Neural cell (in vitro differentiated cells): Measurements from ENCODE around the gene VRK1.

ENCODE experiments used
- EP300 ChIP-seq: fragments of 450-650 bp; conservative IDR thresholded peaks from 2 replicates; pipeline ENCODE4 v1.6.1; 2014; ENCODE audit warnings: antibody characterized with exemption, mild to moderate bottlenecking, moderate library complexity; ENCODE audit not compliant: poor library complexity, severe bottlenecking
- EZH2 ChIP-seq: fragments of 200-600, 300-800 bp; shearing (Covaris generic), sonication (generic); IDR thresholded peaks from 2 replicates; pipeline ENCODE4 v1.6.1; 2014; ENCODE audit warnings: antibody characterized with exemption, low read length, borderline replicate concordance, mild to moderate bottlenecking; ENCODE audit not compliant: insufficient read depth, poor library complexity, severe bottlenecking
- POLR2AphosphoS5 ChIP-seq: IDR thresholded peaks from 2 replicates; pipeline ENCODE4 v1.6.1; 2012
- RAD21 ChIP-seq: fragments of 450-650 bp; conservative IDR thresholded peaks from 2 replicates; pipeline ENCODE4 v1.6.1; 2014; ENCODE audit warnings: antibody characterized with exemption, mild to moderate bottlenecking, moderate library complexity
- SMC3 ChIP-seq: fragments of 450-650 bp; conservative IDR thresholded peaks from 2 replicates; pipeline ENCODE4 v1.6.1; 2014; ENCODE audit warnings: antibody characterized with exemption, mild to moderate bottlenecking, moderate library complexity; ENCODE audit not compliant: poor library complexity
- TAF1 ChIP-seq: IDR thresholded peaks from 2 replicates; pipeline ENCODE4 v1.6.1; 2012; ENCODE audit warnings: low read depth
- TF ChIP-seq, protein P1 (sequence below): fragments of 450-650 bp; IDR thresholded peaks from 2 replicates; pipeline ENCODE4 v1.5.1; 2014; ENCODE audit warnings: antibody characterized with exemption, mild to moderate bottlenecking, moderate library complexity; ENCODE audit not compliant: poor library complexity, severe bottlenecking
- TF ChIP-seq, protein P2 (sequence below): IDR thresholded peaks from 2 replicates; pipeline ENCODE4 v1.6.1; 2012; ENCODE audit warnings: borderline replicate concordance

GRCh38 chr14:96874127-96874526, 76.9 kb downstream of the VRK1 start:
- TF ChIP-seq SMC3 (no peak), RAD21 (no peak), EZH2 (no peak), TAF1 (no peak), POLR2AphosphoS5 (no peak), EP300 (no peak)
- TF ChIP-seq, protein P1, sequence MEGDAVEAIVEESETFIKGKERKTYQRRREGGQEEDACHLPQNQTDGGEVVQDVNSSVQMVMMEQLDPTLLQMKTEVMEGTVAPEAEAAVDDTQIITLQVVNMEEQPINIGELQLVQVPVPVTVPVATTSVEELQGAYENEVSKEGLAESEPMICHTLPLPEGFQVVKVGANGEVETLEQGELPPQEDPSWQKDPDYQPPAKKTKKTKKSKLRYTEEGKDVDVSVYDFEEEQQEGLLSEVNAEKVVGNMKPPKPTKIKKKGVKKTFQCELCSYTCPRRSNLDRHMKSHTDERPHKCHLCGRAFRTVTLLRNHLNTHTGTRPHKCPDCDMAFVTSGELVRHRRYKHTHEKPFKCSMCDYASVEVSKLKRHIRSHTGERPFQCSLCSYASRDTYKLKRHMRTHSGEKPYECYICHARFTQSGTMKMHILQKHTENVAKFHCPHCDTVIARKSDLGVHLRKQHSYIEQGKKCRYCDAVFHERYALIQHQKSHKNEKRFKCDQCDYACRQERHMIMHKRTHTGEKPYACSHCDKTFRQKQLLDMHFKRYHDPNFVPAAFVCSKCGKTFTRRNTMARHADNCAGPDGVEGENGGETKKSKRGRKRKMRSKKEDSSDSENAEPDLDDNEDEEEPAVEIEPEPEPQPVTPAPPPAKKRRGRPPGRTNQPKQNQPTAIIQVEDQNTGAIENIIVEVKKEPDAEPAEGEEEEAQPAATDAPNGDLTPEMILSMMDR = no peak
- TF ChIP-seq, protein P2, sequence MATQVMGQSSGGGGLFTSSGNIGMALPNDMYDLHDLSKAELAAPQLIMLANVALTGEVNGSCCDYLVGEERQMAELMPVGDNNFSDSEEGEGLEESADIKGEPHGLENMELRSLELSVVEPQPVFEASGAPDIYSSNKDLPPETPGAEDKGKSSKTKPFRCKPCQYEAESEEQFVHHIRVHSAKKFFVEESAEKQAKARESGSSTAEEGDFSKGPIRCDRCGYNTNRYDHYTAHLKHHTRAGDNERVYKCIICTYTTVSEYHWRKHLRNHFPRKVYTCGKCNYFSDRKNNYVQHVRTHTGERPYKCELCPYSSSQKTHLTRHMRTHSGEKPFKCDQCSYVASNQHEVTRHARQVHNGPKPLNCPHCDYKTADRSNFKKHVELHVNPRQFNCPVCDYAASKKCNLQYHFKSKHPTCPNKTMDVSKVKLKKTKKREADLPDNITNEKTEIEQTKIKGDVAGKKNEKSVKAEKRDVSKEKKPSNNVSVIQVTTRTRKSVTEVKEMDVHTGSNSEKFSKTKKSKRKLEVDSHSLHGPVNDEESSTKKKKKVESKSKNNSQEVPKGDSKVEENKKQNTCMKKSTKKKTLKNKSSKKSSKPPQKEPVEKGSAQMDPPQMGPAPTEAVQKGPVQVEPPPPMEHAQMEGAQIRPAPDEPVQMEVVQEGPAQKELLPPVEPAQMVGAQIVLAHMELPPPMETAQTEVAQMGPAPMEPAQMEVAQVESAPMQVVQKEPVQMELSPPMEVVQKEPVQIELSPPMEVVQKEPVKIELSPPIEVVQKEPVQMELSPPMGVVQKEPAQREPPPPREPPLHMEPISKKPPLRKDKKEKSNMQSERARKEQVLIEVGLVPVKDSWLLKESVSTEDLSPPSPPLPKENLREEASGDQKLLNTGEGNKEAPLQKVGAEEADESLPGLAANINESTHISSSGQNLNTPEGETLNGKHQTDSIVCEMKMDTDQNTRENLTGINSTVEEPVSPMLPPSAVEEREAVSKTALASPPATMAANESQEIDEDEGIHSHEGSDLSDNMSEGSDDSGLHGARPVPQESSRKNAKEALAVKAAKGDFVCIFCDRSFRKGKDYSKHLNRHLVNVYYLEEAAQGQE = no peak
